H9 (cell line): Measurements from ENCODE around the gene LMCD1. TPM values are rescaled to one million over a fixed set of nuclear protein-coding genes. Genes with fewer than 3 reads are reported as not detected.

ENCODE experiments used
- DNase-seq: peaks from one replicate; pipeline ENCODE4 v3.0.0-alpha.2; 2017
- H2AFZ ChIP-seq: one replicate; pipeline ENCODE4 v1.6.1; 2013; ENCODE audit warnings: mild to moderate bottlenecking, low read length, control low read depth, moderate library complexity
- H2AK5ac ChIP-seq: 2 replicates; pipeline ENCODE4 v1.6.1; 2013; ENCODE audit warnings: low read length, control low read depth, mixed read lengths; ENCODE audit not compliant: insufficient read length
- H2BK120ac ChIP-seq: one replicate; pipeline ENCODE4 v1.6.1; 2013; ENCODE audit warnings: low read depth, mild to moderate bottlenecking, low read length, control low read depth, inconsistent platforms; ENCODE audit not compliant: poor library complexity, severe bottlenecking
- H2BK12ac ChIP-seq: 2 replicates; pipeline ENCODE4 v1.6.1; 2013; ENCODE audit warnings: low read length, control low read depth, mixed read lengths, low read depth; ENCODE audit not compliant: insufficient read length
- H2BK15ac ChIP-seq: 2 replicates; pipeline ENCODE4 v1.6.1; 2013; ENCODE audit warnings: low read depth, low read length, control low read depth
- H2BK20ac ChIP-seq: one replicate; pipeline ENCODE4 v1.6.1; 2013; ENCODE audit warnings: low read depth, mild to moderate bottlenecking, low read length, control low read depth, inconsistent platforms; ENCODE audit not compliant: poor library complexity, severe bottlenecking
- H2BK5ac ChIP-seq: 2 replicates; pipeline ENCODE4 v1.6.1; 2013; ENCODE audit warnings: low read length, control low read depth, mixed read lengths; ENCODE audit not compliant: insufficient read length
- H3K14ac ChIP-seq: 2 replicates; pipeline ENCODE4 v1.6.1; 2013; ENCODE audit warnings: low read length, control low read depth; ENCODE audit not compliant: insufficient read depth
- H3K18ac ChIP-seq: 2 replicates; pipeline ENCODE4 v1.6.1; 2013; ENCODE audit warnings: low read depth, mild to moderate bottlenecking, mixed read lengths, low read length, control low read depth; ENCODE audit not compliant: insufficient read length
- H3K23ac ChIP-seq: 2 replicates; pipeline ENCODE4 v1.6.1; 2013; ENCODE audit warnings: low read length, control low read depth, mixed read lengths, low read depth; ENCODE audit not compliant: insufficient read length
- H3K23me2 ChIP-seq: 2 replicates; pipeline ENCODE4 v1.6.1; 2013; ENCODE audit warnings: low read depth, mild to moderate bottlenecking, mixed read lengths, low read length, control low read depth; ENCODE audit not compliant: insufficient read length, poor library complexity, severe bottlenecking
- H3K27ac ChIP-seq: 2 replicates; pipeline ENCODE4 v1.5.1; 2013; ENCODE audit warnings: low read length, control low read depth, mixed read lengths, low read depth; ENCODE audit not compliant: insufficient read length
- H3K27me3 ChIP-seq: 2 replicates; pipeline ENCODE4 v1.6.1; 2013; ENCODE audit warnings: low read length, control low read depth, inconsistent platforms; ENCODE audit not compliant: insufficient read depth
- H3K4ac ChIP-seq: 2 replicates; pipeline ENCODE4 v1.6.1; 2013; ENCODE audit warnings: low read depth, mild to moderate bottlenecking, control low read depth, inconsistent platforms, low read length, moderate library complexity
- H3K4me1 ChIP-seq: 2 replicates; pipeline ENCODE4 v1.6.1; 2013; ENCODE audit warnings: low read length, control low read depth, inconsistent platforms; ENCODE audit not compliant: insufficient read depth
- H3K4me2 ChIP-seq: 2 replicates; pipeline ENCODE4 v1.6.1; 2013; ENCODE audit warnings: low read length, control low read depth, mixed read lengths; ENCODE audit not compliant: insufficient read length, insufficient read depth
- H3K56ac ChIP-seq: 2 replicates; pipeline ENCODE4 v1.6.1; 2013; ENCODE audit warnings: low read depth, mild to moderate bottlenecking, mixed read lengths, low read length, control low read depth; ENCODE audit not compliant: insufficient read length
- H3K79me1 ChIP-seq: 2 replicates; pipeline ENCODE4 v1.6.1; 2013; ENCODE audit warnings: low read depth, mild to moderate bottlenecking, moderate library complexity, low read length, control low read depth, inconsistent platforms; ENCODE audit not compliant: insufficient read depth, poor library complexity, severe bottlenecking
- H3K79me2 ChIP-seq: 2 replicates; pipeline ENCODE4 v1.6.1; 2013; ENCODE audit warnings: low read length, control low read depth, inconsistent platforms; ENCODE audit not compliant: insufficient read depth
- H3K9ac ChIP-seq: 2 replicates; pipeline ENCODE4 v1.6.1; 2013; ENCODE audit warnings: low read length, control low read depth, mixed read lengths; ENCODE audit not compliant: insufficient read length; ENCODE audit errors: extremely low read depth
- H3K9me3 ChIP-seq: one replicate; pipeline ENCODE4 v1.6.1; 2013; ENCODE audit warnings: low read depth, low read length, inconsistent platforms; ENCODE audit not compliant: control insufficient read depth
- H3T11ph ChIP-seq: one replicate; pipeline ENCODE4 v1.6.1; 2013; ENCODE audit warnings: mild to moderate bottlenecking, low read length, control low read depth, inconsistent platforms
- H4K20me1 ChIP-seq: one replicate; pipeline ENCODE4 v1.6.1; 2013; ENCODE audit not compliant: control insufficient read depth, insufficient read length, insufficient read depth
- H4K5ac ChIP-seq: 2 replicates; pipeline ENCODE4 v1.6.1; 2013; ENCODE audit warnings: low read depth, mild to moderate bottlenecking, mixed read lengths, low read length, control low read depth; ENCODE audit not compliant: insufficient read length
- H4K8ac ChIP-seq: replicated peaks from 2 replicates; pipeline ENCODE4 v1.6.1; 2013; ENCODE audit warnings: low read length, control low read depth, mixed read lengths, low read depth; ENCODE audit not compliant: insufficient read length
- H4K91ac ChIP-seq: 2 replicates; pipeline ENCODE4 v1.6.1; 2013; ENCODE audit warnings: low read depth, mild to moderate bottlenecking, moderate library complexity, mixed read lengths, low read length, control low read depth; ENCODE audit not compliant: insufficient read length
- H3K27ac Mint-ChIP-seq, 3 experiments: 2 replicates in 2 of 3; 3 replicates in 1 of 3; pipeline ENCODE4 v1.8.0; 2020 to 2021; ENCODE audit warnings: mixed read lengths in 3 of 3, mild to moderate bottlenecking in 1 of 3, moderate library complexity in 1 of 3
- H3K27me3 Mint-ChIP-seq: 2 replicates; pipeline ENCODE4 v1.8.0; 2021; ENCODE audit warnings: low read depth, mild to moderate bottlenecking, moderate library complexity, mixed read lengths
- H3K36me3 Mint-ChIP-seq, 3 experiments: 2 replicates in 2 of 3; 3 replicates in 1 of 3; pipeline ENCODE4 v1.8.0; 2020 to 2021; ENCODE audit warnings: low read depth in 3 of 3, mixed read lengths in 3 of 3; ENCODE audit not compliant: insufficient read depth in 1 of 3
- H3K4me1 Mint-ChIP-seq, 2 experiments: 2 replicates each; pipeline ENCODE4 v1.8.0; 2020; ENCODE audit warnings: mixed read lengths in 2 of 2
- H3K4me3 Mint-ChIP-seq, 2 experiments: 2 replicates in 1 of 2; 3 replicates in 1 of 2; pipeline ENCODE4 v1.8.0; 2020 to 2021; ENCODE audit warnings: mild to moderate bottlenecking in 2 of 2, mixed read lengths in 2 of 2, moderate library complexity in 1 of 2
- H3K9me3 Mint-ChIP-seq, 2 experiments: 2 replicates in 1 of 2; 3 replicates in 1 of 2; pipeline ENCODE4 v1.8.0; 2020; ENCODE audit warnings: mild to moderate bottlenecking in 2 of 2, mixed read lengths in 2 of 2, moderate library complexity in 1 of 2
- CTCF ChIP-seq: fragments of 200-600 bp; sonication (generic); conservative IDR thresholded peaks from 3 replicates; pipeline ENCODE4 v1.8.0; 2021; ENCODE audit warnings: antibody characterized with exemption, mild to moderate bottlenecking
- WGBS: extraction: QIAGEN DNeasy Blood & Tissue Kit; methylation state at CpG from one replicate; pipeline ENCODE4 v1.1.7; 2013; ENCODE audit warnings: missing lambda C conversion rate, low lambda C conversion rate, mixed read lengths; ENCODE audit not compliant: insufficient read length; ENCODE audit errors: extremely low coverage; 5-methylcytosine and 5-hydroxymethylcytosine counted together
- total RNA-seq: library from RNA; stranded (reverse); gene quantifications from 2 replicates; pipeline ENCODE4 v1.2.1, GENCODE V29; 2021

Gene LMCD1
- total RNA-seq, 1 experiment from 2014 or later = 19.2 TPM

- Mint-ChIP-seq H3K36me3 (no peaks in the 10 kb centered on the region), H3K27me3 (no peaks in the 10 kb centered on the region), H3K4me1 (0 out of 4 replicates have a peak, but pooled peaks cover 2 to 5% of the 10 kb centered on the region in 2 experiments), H3K9me3 (no peaks in the 10 kb centered on the region), H3K4me3 (no peak overlapping the region), H3K27ac (no peak overlapping the region)
- TF ChIP-seq CTCF = no peak
- H2BK120ac ChIP-seq = no peak overlapping the region
- no peak overlapping the region for H4K91ac ChIP-seq
- H2BK20ac ChIP-seq = no peak overlapping the region
- H3K79me1 ChIP-seq = no peaks in the 10 kb centered on the region
- H3K27ac ChIP-seq = no peak overlapping the region
- no peak overlapping the region for H3K4ac ChIP-seq
- H2BK15ac ChIP-seq = no peak overlapping the region
- H4K8ac ChIP-seq = no peak overlapping the region
- H2BK5ac ChIP-seq = no peak overlapping the region
- no peak overlapping the region for H3K9ac ChIP-seq
- no CpG with 5 or more reads among the region's 6 CpGs for WGBS
- no peak overlapping the region for H2AFZ ChIP-seq
- H3K79me2 ChIP-seq = no peaks in the 10 kb centered on the region
- H4K20me1 ChIP-seq = no peaks in the 10 kb centered on the region
- DNase-seq = no peak
- no peak overlapping the region for H3K18ac ChIP-seq
- H3T11ph ChIP-seq = no peak overlapping the region
- no peak overlapping the region for H3K14ac ChIP-seq
- H2AK5ac ChIP-seq = no peak overlapping the region
- H4K5ac ChIP-seq = no peak overlapping the region
- H3K4me1 ChIP-seq = no peaks in the 10 kb centered on the region
- H3K56ac ChIP-seq = no peak overlapping the region
- H3K4me2 ChIP-seq = no peak overlapping the region
- H3K27me3 ChIP-seq = no peaks in the 10 kb centered on the region
- H3K9me3 ChIP-seq = no peaks in the 10 kb centered on the region
- H2BK12ac ChIP-seq = no peak overlapping the region
- no peaks in the 10 kb centered on the region for H3K23me2 ChIP-seq
- H3K23ac ChIP-seq = no peak overlapping the region
Observed at GRCh38 chr3:8581806-8582445, 80.3 kb downstream of the LMCD1 start.
